Endodermal cell (in vitro differentiated cells): ENCODE results near the gene METTL24. TPM values are rescaled to one million over a fixed set of nuclear protein-coding genes. Genes with fewer than 3 reads are reported as not detected.
"Not testable (repeated sequence)": the region's sequence is repeated elsewhere in the genome, so short reads cannot be mapped to it uniquely, and the experiment has no call there.

Experiments used
- DNase-seq: peaks from one replicate; pipeline ENCODE4 v3.0.0-alpha.2; 2017
- H3K27ac ChIP-seq: 2 replicates; pipeline ENCODE4 v1.5.1; 2013; ENCODE audit warnings: mild to moderate bottlenecking, low read depth, low read length, moderate library complexity
- H3K27me3 ChIP-seq: 2 replicates; pipeline ENCODE4 v1.6.1; 2013; ENCODE audit warnings: mild to moderate bottlenecking, low read length, moderate library complexity; ENCODE audit not compliant: insufficient read depth, control insufficient read depth, poor library complexity, severe bottlenecking
- H3K36me3 ChIP-seq: 2 replicates; pipeline ENCODE4 v1.7.0; 2013; ENCODE audit warnings: mild to moderate bottlenecking, low read length, moderate library complexity; ENCODE audit not compliant: control insufficient read depth, insufficient read depth
- H3K4me1 ChIP-seq: one replicate; pipeline ENCODE4 v1.7.0; 2013; ENCODE audit warnings: low read length; ENCODE audit not compliant: control insufficient read depth, insufficient read depth
- H3K4me3 ChIP-seq: 2 replicates; pipeline ENCODE4 v1.5.1; 2013; ENCODE audit warnings: mild to moderate bottlenecking, low read length, moderate library complexity
- H3K9ac ChIP-seq: 2 replicates; pipeline ENCODE4 v1.6.1; 2013; ENCODE audit warnings: mild to moderate bottlenecking, low read length, moderate library complexity; ENCODE audit not compliant: poor library complexity, severe bottlenecking; ENCODE audit errors: extremely low read depth
- H3K9me3 ChIP-seq: 2 replicates; pipeline ENCODE4 v1.6.1; 2013; ENCODE audit warnings: mild to moderate bottlenecking, low read length, moderate library complexity; ENCODE audit not compliant: control insufficient read depth
- H3K27ac Mint-ChIP-seq: 2 replicates; pipeline ENCODE4 v1.8.0; 2020; ENCODE audit warnings: mixed read lengths
- H3K27me3 Mint-ChIP-seq: 2 replicates; pipeline ENCODE4 v1.8.0; 2021; ENCODE audit warnings: mild to moderate bottlenecking, mixed read lengths; ENCODE audit not compliant: insufficient read depth
- H3K36me3 Mint-ChIP-seq: 2 replicates; pipeline ENCODE4 v1.8.0; 2020; ENCODE audit warnings: low read depth, mixed read lengths
- H3K4me1 Mint-ChIP-seq: 2 replicates; pipeline ENCODE4 v1.8.0; 2020; ENCODE audit warnings: mixed read lengths
- H3K4me3 Mint-ChIP-seq: 2 replicates; pipeline ENCODE4 v1.8.0; 2020; ENCODE audit warnings: mild to moderate bottlenecking, moderate library complexity, mixed read lengths
- H3K9me3 Mint-ChIP-seq: 2 replicates; pipeline ENCODE4 v1.8.0; 2020; ENCODE audit warnings: mild to moderate bottlenecking, mixed read lengths
- CTCF ChIP-seq: fragments of 200-600 bp; sonication (generic); conservative IDR thresholded peaks from 2 replicates; pipeline ENCODE4 v1.5.0; 2021; ENCODE audit warnings: antibody characterized with exemption, mild to moderate bottlenecking
- WGBS, 2 experiments: methylation state at CpG; one replicate each; pipeline versions ENCODE4 v1.1.5 to v1.1.7; 2013; ENCODE audit warnings: missing lambda C conversion rate in 2 of 2, mixed read lengths in 1 of 2; ENCODE audit not compliant: insufficient coverage in 1 of 2, insufficient read length in 1 of 2; 5-methylcytosine and 5-hydroxymethylcytosine counted together
- total RNA-seq, 2 donors: library from RNA; stranded (reverse); fragmentation: NEBNext Ultra II Directional in 1 of 2; extraction: Animal tissue kit (Norgen Biotek cat#: 25700) in 1 of 2; gene quantifications; 2 replicates in 1 of 2; 3 replicates in 1 of 2; pipeline ENCODE4 v1.2.1, GENCODE V29; 2021

Gene METTL24
- total RNA-seq, 2 donors from 2014 or later: 0.24 to 1.3 TPM

DNA sequence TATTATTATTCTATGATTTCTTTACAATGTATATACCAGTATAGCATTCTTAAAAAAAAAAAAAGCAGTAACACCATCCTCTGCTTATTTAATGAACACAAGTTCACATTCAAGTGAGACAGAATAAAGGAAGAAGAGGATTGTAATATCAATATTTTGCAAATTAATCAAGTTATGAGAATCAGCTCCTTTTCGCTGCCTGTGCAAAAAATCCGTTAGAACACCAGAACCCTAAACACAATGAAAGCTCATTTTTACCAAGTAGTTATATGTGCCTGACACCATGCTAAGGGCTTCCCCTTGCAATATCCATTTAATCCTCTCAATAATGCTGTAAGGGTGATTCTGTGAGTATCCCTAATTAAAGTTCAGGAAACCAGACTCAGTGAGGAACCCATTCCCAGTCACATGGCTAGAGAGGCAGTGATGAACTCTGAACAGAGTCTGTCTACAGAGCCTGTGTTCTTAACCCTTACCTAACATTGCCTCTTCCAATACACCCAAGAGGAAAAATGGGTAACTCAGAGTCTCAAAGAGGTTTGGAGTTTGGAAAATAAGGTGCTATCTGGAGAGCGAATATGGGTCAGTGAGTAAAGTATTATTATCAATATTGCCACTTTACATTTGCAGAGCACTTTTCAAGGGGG, 111.1 kb downstream of the METTL24 start:
- Histone ChIP-seq H3K4me1 (no peaks in the 10 kb centered on the region), H3K27me3 (no peaks in the 10 kb centered on the region), H3K9me3 (no peaks in the 10 kb centered on the region), H3K4me3 (no peak overlapping the region), H3K36me3 (no peaks in the 10 kb centered on the region), H3K9ac (no peak overlapping the region), H3K27ac (no peak overlapping the region)
- Mint-ChIP-seq H3K27me3 (peaks cover 1% of the 10 kb centered on the region), H3K27ac (no peak overlapping the region), H3K36me3 (no peaks in the 10 kb centered on the region), H3K9me3 (peaks cover 3% of the 10 kb centered on the region), H3K4me1 (peaks cover 3% of the 10 kb centered on the region), H3K4me3 (no peak overlapping the region)
- 91% methylated on average over 3 of the region's 3 CpGs; no CpG with 5 or more reads in 1 of the 2 experiments for WGBS, 2 experiments
- DNase-seq: no peak
- TF ChIP-seq CTCF: no peak

- no peak overlapping the region for H3K4me3 Mint-ChIP-seq
- no peak overlapping the region for H3K4me3 ChIP-seq
- no peak for TF ChIP-seq CTCF
- H3K27ac Mint-ChIP-seq: no peak overlapping the region
- H3K9ac ChIP-seq: no peak overlapping the region
- WGBS, 2 experiments: 96% methylated on average over 3 of the region's 3 CpGs; no CpG with 5 or more reads in 1 of the 2 experiments
- peaks cover 3% of the 10 kb centered on the region for H3K4me1 Mint-ChIP-seq
- peaks cover 1% of the 10 kb centered on the region for H3K27me3 Mint-ChIP-seq
- H3K36me3 ChIP-seq: no peaks in the 10 kb centered on the region
- no peaks in the 10 kb centered on the region for H3K9me3 ChIP-seq
- no peaks in the 10 kb centered on the region for H3K4me1 ChIP-seq
- H3K36me3 Mint-ChIP-seq: no peaks in the 10 kb centered on the region
- H3K9me3 Mint-ChIP-seq: peaks cover under 1% of the 10 kb centered on the region
- no peaks in the 10 kb centered on the region for H3K27me3 ChIP-seq
- no peak for DNase-seq
- no peak overlapping the region for H3K27ac ChIP-seq
Observed at GRCh38 chr6:110246378-110246777, 111.8 kb downstream of the METTL24 start.

DNA sequence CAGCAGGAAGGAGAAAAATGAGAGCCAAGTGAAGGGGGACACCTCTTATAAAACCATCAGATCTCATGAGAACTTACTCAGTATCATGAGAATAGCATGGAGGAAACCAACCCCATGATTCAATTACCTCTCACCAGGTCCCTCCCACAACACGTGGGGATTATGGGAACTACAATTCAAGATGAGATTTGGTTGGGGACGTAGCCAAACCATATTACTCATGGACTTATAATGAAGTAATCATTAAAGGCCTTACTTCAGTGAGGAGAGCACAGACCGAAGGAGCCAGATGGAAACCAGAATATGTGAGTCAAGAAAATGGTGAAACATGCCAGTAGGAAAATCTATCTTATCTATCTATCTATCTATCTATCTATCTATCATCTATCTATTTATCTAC, 113.5 kb downstream of the METTL24 start:
- not testable (repeated sequence) for H3K27me3 ChIP-seq, H3K4me1 Mint-ChIP-seq, H3K4me1 ChIP-seq, H3K9me3 Mint-ChIP-seq, H3K4me3 Mint-ChIP-seq, H3K27ac Mint-ChIP-seq, H3K36me3 ChIP-seq, H3K36me3 Mint-ChIP-seq, H3K27ac ChIP-seq, H3K9ac ChIP-seq, H3K27me3 Mint-ChIP-seq, DNase-seq, H3K9me3 ChIP-seq, H3K4me3 ChIP-seq
- 90 to 100% methylated on average over 1 to 3 of the region's 3 CpGs for WGBS, 2 experiments
